Measurements from ENCODE around the gene TSHZ1.

Gene TSHZ1

DNA sequence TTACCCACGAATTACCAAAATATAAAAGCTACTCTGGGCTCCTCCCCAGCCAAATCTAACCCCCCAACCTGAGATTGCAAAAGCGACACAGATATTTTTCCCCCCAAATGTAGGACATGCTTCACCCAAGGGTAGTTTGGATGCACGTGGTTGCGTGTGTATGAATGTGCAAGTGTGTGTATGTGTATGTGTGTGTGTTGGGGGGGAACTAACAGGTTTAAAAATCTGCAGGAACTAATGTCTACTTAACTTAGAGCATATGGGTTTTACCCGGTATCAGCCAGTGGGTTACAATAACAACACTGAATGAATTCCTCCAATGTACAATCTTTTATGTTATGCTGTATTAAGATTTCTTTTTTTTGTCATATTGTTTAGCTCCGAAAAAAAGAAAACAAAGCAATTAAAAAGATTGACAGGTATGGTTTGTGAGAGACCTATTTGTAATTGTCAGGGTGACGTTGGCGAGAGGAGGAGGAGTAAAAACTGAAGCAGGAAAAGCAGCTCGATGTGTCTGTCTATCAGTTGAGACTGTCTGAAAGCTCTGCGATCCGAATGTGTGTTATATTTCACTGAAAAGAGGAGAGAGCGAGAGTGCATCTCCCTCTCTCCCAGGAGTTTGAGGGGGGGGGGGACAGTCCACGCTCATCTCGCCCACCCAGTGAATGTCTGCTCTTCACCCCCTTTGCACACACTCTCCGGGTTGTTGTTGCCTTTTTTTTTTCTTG is at the start of gene TSHZ1:
TSHZ1 (plus strand) TSS at position 524 of the 728 bp plus-strand sequence. CDS start 1,080 bp downstream, outside the sequence.
- H3K4me2 ChIP-seq (ENCODE audit: low read length), result peak within 1 kb of the TSS; percentile 94
- H4K20me1 ChIP-seq (ENCODE audit: insufficient read depth, low read length), result no peaks in the 10 kb centered on the region
- no peaks in the 10 kb centered on the region for H3K79me2 ChIP-seq (ENCODE audit: insufficient read depth, low read length)
- H3K36me3 ChIP-seq (ENCODE audit: insufficient read depth, low read length), result no peaks in the 10 kb centered on the region; the same call in 1 of the 2 replicates
- peak within 1 kb of the TSS; percentile 94 for H3K4me3 ChIP-seq (ENCODE audit: low read depth, low read length, poor library complexity, severe bottlenecking)
- H3K9me2 ChIP-seq (ENCODE audit: low read depth, low read length), result no peaks in the 10 kb centered on the region
- peaks cover 23% of the 10 kb centered on the region for H3K4me1 ChIP-seq (ENCODE audit: insufficient read depth, low read length, severe bottlenecking)
- H3F3A ChIP-seq (ENCODE audit: insufficient read depth, low read length), result no peaks in the 10 kb centered on the region; the same call in 1 of the 2 replicates
- H3K27me3 ChIP-seq (ENCODE audit: insufficient read depth, low read length), result 0 out of 2 replicates have a peak, but pooled peaks cover 11% of the 10 kb centered on the region
- peak within 1 kb of the TSS; percentile 95 for H2AFZ ChIP-seq (ENCODE audit: low read length)
- no peaks in the 10 kb centered on the region for H3K9me3 ChIP-seq (ENCODE audit: low read length)
- peak within 1 kb of the TSS; percentile 79 for H3K9ac ChIP-seq (ENCODE audit: low read length)
- no peak for TF ChIP-seq EZH2 (IDR thresholded peaks at IDR 0.05; ENCODE audit: borderline replicate concordance, low read length)
- TF ChIP-seq CTCF (IDR thresholded peaks at IDR 0.05; ENCODE audit: low read length), result no peak
- H3K27ac ChIP-seq (ENCODE audit: low read depth, low read length, poor library complexity, severe bottlenecking), result peak within 1 kb of the TSS; percentile 56

DNA sequence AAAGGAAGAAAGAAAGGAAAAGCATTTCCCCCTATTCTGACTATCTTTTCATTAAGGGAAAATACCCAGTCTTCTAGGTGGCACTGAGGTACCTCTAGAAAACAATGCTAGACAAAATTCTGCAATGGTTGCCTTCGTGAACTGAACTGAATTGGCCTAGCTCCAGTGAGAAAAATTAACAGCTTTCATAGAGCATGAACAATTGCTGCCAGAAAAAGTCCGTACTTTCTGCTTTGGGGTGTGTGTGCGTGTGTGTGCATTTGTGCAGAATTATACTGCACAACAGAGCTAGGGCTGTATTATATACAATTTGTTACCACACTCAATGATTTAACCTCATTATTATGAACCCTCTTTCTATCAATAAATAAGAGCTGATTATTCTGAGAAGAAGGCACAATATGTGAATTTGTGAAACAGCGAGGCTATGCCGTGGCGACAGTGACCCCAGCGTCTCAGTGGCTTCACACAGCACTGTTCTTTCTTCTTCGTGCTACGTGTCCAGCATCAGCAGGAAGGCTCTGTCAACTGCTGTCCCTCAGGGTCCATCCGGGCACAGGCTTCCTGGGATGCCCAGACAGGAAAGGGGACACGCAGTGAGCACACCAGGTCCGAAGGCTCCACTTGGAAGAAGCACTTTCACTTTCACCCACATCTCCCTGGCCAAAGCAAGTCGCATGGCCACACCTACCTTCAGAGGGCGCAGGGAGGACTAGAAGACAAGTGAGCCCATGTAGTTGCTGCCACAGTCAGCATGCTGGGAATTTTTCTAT is 49.2 kb upstream of the TSHZ1 start:
- Histone ChIP-seq H3K36me3 (ENCODE audit: insufficient read depth, low read length) (no peaks in the 10 kb centered on the region), H3K9ac (ENCODE audit: low read length) (peak overlapping the region; percentile 44; the same call in 1 of the 2 replicates), H3K4me3 (ENCODE audit: low read depth, low read length, poor library complexity, severe bottlenecking) (peak overlapping the region; percentile 66), H3K27me3 (ENCODE audit: insufficient read depth, low read length) (peaks cover 4% of the 10 kb centered on the region; the same call in 1 of the 2 replicates), H2AFZ (ENCODE audit: low read length) (0 out of 2 replicates have a peak overlapping the region, but pooled peaks have one; percentile 74), H3K9me2 (ENCODE audit: low read depth, low read length) (no peaks in the 10 kb centered on the region), H3K4me1 (ENCODE audit: insufficient read depth, low read length, severe bottlenecking) (peaks cover 6% of the 10 kb centered on the region), H3K27ac (ENCODE audit: low read depth, low read length, poor library complexity, severe bottlenecking) (no peak overlapping the region), H3K4me2 (ENCODE audit: low read length) (peak overlapping the region; percentile 78), H3K79me2 (ENCODE audit: insufficient read depth, low read length) (no peaks in the 10 kb centered on the region), H4K20me1 (ENCODE audit: insufficient read depth, low read length) (no peaks in the 10 kb centered on the region), H3F3A (ENCODE audit: insufficient read depth, low read length) (no peaks in the 10 kb centered on the region), H3K9me3 (ENCODE audit: low read length) (no peaks in the 10 kb centered on the region)
- TF ChIP-seq EZH2 (IDR thresholded peaks at IDR 0.05; ENCODE audit: borderline replicate concordance, low read length) (no peak), CTCF (IDR thresholded peaks at IDR 0.05; ENCODE audit: low read length) (peak; percentile 22; the same call in 1 of the 2 replicates)

DNA sequence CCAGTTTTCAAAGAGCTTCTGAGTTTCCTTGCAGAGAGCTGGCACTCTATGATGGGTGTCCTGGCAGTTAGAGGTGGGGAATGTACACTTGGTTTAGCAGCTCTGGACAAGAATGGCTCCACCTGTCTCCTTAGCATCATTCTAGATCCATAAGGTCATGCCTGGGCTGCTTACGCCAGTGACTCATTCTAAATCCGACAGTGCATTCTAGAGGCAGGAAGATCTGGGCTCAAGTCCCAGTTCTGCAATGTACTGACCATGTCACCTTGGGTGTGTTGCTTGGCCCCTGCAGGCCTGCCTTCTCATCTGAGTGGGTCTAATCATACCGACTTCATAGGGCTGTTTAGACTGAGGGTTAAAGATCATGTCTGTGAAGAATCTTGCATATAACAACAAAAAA is 48.1 kb upstream of the TSHZ1 start:
- peaks cover 6% of the 10 kb centered on the region for H3K4me1 ChIP-seq (ENCODE audit: insufficient read depth, low read length, severe bottlenecking)
- no peak overlapping the region for H3K9ac ChIP-seq (ENCODE audit: low read length)
- H3K79me2 ChIP-seq (ENCODE audit: insufficient read depth, low read length), result no peaks in the 10 kb centered on the region
- H3K4me3 ChIP-seq (ENCODE audit: low read depth, low read length, poor library complexity, severe bottlenecking), result no peak overlapping the region
- no peaks in the 10 kb centered on the region for H3K9me3 ChIP-seq (ENCODE audit: low read length)
- TF ChIP-seq CTCF (IDR thresholded peaks at IDR 0.05; ENCODE audit: low read length) (no peak), EZH2 (IDR thresholded peaks at IDR 0.05; ENCODE audit: borderline replicate concordance, low read length) (no peak)
- H3K27me3 ChIP-seq (ENCODE audit: insufficient read depth, low read length), result peaks cover 4% of the 10 kb centered on the region; the same call in 1 of the 2 replicates
- H3F3A ChIP-seq (ENCODE audit: insufficient read depth, low read length), result no peaks in the 10 kb centered on the region
- no peaks in the 10 kb centered on the region for H3K36me3 ChIP-seq (ENCODE audit: insufficient read depth, low read length)
- no peaks in the 10 kb centered on the region for H4K20me1 ChIP-seq (ENCODE audit: insufficient read depth, low read length)
- no peaks in the 10 kb centered on the region for H3K9me2 ChIP-seq (ENCODE audit: low read depth, low read length)
- no peak overlapping the region for H2AFZ ChIP-seq (ENCODE audit: low read length)
- no peak overlapping the region for H3K4me2 ChIP-seq (ENCODE audit: low read length)
- no peak overlapping the region for H3K27ac ChIP-seq (ENCODE audit: low read depth, low read length, poor library complexity, severe bottlenecking)
